Kidney capillary endothelial cell (primary cell): ENCODE measurements around the gene CRYBB2.
"Not testable (repeated sequence)": the region's sequence is repeated elsewhere in the genome, so short reads cannot be mapped to it uniquely, and the experiment has no call there.

Experiments
- DNase-seq: peaks from one replicate; pipeline ENCODE4 v3.0.0-alpha.2; 2018; ENCODE audit warnings: low spot score

CRYBB2 gene

DNA sequence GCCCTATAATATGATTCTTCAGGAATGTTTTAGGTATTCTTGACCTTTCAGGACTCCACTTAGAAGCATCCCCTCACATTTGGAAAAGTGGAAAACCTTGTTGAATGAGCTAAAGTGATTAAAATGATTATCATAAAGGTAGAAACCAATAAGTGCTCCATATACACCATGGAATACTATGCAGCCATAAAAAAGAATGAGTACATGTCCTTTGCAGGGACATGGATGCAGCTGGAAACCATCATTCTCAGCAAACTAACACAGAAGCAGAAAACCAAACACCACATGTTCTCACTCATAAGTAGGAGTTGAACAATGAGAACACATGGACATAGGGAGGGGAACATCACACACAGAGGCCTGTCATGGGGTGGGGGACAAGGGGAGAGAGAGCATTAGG lies 14.3 kb downstream of the CRYBB2 start:
- not testable (repeated sequence) for DNase-seq

DNA sequence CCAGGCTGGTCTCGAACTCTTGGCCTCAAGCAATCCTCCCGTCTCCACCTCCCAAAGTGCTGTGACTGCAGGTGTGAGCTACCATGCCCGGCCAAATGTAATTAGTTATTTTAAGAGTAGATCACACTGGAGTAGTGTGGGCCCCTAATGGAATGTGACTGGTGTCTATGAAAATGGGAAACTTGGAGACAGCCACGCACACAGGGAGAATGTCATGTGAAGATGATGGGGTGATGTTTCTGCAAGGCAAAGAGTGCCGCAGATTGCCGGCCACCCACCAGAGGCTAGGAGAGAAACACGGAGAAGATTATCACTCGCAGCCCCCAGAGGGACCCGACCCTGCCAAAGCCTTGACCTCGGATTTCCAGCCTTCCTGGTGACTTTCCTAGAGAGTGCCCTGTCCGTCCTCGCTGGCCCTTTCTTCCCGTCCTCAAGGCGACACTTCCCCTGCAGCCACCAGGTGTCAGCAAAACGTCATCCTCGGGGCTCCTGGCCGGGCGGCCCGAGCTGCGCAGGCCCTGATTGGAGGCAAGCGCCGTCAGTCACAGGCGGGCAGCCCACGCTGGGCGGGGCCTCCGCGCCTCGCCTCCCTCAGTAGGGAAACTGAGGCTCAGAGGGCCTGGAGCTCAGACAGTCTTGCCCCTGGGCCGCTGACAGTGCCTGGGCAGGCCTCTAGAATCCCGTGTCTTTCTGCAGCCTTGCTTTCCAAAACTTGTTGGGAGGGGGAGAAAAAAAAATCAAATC lies 16.3 kb downstream of the CRYBB2 start:
- DNase-seq, result peak; percentile 82

DNA sequence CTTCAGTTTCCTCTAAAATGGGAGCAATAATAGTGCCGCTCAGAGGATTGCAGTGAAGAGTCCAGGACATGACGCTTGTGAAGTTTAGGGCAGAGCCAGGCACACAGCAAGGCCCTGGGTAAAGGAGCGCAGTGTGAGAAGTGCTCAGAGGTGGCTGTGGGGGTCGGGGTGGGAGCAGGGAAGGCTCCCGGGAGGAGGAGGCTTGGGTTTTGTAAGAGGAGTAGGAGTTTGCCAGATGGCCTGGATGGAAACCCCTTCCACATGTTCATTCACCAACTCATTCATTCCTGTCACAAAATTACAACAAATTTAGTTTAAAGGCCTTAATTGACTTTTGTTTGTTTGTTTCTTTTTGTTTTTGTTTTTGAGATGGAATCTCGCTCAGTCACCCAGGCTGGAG lies 17.0 kb downstream of the CRYBB2 start:
- no peak for DNase-seq

DNA sequence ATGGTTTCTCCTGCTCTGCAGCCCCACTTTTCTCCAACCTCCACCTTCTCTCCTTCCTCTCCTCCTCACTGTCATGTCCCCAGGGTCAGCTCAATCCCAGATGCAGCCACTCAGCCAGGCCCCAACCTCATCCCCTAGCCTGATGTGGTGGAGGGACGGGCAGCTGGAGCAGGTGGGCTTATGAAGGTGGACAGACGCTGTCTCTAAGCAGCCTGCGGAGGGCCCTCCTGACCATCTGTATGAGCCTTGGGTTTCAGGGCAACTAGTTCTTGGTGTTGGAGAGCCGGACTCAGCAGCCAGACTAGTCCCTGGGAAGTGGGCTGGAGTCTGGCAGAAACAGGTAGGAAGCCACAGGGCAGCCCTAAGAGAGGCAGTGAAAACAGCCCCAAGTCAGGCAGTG lies 18.1 kb downstream of the CRYBB2 start:
- DNase-seq, result no peak

DNA sequence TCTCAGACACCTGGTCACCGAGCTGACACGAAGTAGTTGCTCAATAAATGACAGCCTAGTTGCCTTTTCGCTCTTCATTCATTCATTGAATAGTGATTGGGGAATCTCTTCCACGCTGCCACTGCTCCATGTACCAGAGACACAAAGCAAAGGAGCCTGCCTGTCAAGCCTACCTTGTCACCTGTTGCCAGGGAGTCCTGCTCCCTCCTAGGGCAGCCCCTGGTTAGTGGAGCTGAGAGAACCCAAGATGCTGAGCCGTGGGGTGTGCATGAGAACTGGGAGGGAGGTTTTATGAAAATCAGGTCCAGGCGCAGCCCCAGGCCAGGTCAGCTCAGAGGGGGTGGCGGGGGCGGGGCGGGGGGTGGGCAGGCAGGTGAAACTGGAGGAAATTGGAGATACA lies 18.6 kb downstream of the CRYBB2 start:
- not testable (repeated sequence) for DNase-seq

DNA sequence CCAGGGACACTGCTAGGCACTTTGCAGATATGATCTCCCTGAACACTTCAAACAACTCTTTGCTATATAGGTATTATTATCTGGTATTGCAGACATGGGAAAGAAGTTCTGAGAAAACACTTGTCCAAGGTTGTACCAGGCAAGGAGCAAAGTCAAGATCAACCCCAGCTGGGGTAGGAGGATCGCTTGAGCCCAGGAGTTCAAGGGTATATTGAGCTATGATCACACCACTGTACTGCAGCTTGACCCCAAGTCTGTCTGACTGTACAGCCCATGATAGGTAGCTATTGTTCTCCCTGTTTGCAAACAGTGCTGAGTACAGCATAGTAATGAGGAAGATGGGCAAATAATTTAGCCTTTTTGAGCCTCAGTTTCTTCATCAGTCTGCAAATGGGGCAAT lies 35.7 kb downstream of the CRYBB2 start:
- not testable (repeated sequence) for DNase-seq

DNA sequence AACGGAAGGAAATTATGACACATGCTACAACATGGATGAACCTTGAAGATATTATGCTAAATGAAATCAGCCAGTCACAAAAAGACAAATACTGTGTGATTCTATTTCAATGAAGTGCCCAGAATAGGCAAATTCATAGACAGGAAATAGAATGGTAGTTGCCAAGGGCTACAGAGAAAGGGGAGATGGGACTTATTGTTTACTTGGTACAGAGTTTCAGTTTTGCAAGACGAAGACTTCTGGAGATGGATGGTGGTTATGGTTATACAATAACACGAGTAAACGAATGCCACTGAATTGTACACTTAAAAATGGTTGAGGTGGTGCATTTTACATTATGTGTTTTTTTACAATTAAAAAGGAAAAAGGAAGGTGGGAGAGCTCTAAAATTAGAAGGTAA lies 48.1 kb downstream of the CRYBB2 start:
- not testable (repeated sequence) for DNase-seq

DNA sequence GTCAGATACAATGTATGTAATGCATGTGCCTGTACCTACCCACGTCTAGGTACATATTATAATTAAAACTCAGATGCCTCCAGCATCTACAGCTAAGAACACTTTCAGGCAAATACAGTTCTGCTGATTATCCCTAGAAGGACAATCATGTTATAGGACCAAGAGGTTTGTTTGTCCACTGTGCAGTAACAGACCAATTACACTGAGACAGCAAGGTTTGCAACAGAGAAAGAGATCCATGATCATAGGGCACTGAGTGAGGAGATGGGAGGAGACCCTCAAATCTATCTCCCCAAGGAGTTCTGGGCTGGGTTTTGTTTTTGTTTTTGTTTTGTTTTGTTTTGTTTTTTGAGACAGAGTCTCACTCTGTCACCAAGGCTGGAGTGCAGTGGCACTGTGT lies 49.5 kb downstream of the CRYBB2 start:
- not testable (repeated sequence) for DNase-seq

DNA sequence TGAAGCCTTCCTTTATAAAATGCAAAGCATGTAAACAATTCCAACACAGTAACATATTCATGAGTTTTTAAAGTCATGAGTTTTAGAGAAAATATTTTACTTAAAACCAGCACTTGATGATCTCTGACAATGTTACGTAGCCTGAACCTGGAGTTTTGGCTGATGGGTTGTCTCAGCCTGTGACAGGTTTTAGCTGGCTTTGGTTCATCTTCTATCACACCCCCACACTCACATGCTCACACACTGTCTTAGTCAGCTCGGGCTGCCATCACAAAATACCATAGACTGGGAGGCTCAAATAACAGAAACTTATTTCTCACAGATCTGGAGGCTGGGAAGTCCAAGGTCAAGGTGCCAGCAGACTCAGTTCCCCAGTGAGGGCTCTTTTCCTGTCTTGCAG lies 50.6 kb downstream of the CRYBB2 start:
- DNase-seq, result not testable (repeated sequence)

DNA sequence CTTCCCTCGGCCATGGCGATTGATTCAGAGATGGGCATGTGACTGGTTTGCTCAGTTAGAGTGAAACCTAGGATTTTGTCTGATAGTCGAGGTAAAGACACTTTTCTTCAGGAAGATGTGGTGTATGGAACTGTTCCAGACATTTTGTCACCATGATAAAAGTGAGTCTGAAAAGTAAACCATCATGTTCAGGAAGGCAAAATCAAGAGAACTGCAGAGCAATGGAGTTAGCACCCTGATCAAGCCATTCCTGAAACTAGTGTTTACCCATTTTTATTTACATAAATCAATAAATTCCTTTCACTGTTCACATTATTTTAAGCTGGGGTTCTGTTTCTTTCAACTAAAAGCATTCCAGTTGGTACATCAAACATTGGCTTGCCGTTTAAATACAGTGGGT lies 53.8 kb downstream of the CRYBB2 start:
- not testable (repeated sequence) for DNase-seq

DNA sequence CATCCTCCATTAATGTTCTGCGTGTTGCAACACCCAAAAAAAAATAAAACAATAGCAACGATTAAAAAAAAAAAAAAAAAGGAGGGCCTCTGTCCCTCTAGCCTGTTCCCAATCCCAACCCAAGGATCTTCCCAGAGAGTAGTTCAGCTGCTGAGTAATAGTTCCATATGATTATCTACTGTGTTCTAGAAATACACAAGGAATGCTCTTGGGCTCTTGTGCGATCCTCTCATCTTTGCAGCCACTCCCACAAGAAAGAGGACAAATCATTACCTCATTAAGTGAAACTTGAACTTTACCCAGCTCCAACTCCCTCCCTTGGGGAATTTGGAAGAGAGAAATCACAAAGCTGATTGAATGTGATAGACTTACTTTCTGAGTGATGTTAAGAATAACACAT lies 54.5 kb downstream of the CRYBB2 start:
- not testable (repeated sequence) for DNase-seq

DNA sequence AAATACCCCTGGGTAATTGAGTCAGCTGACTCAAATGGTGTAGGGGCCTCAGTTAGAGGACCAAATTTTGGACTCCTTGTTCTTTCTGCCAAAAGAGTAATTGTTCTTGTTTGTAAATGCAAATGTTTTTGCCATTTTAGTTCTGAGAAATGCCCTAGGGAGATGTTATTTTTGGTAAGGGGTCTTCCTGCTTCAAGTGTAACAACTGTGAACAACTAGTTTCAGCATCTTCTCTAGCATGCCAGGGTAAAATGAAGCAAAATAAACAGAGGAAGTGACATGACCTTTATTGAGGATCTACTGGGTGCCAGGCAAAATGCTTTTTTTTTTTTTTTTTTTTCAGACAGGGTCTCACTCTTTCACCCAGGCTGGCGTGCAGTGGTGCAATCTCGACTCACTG lies 60.7 kb downstream of the CRYBB2 start:
- DNase-seq, result not testable (repeated sequence)
